SU-DHL-6 (cell line): ENCODE measurements around the gene CHD6.

Experiments used
- EZH2phosphoT487 ChIP-seq: fragments of 200-600 bp; sonication (generic), shearing (Covaris generic); conservative IDR thresholded peaks from 2 replicates; pipeline ENCODE4 v1.6.1; 2018; ENCODE audit warnings: mild to moderate bottlenecking, antibody characterized with exemption, low read length, moderate library complexity, mixed read lengths
- TF ChIP-seq, protein P1 (sequence below): fragments of 200-600 bp; sonication (generic); IDR thresholded peaks from one replicate; pipeline ENCODE4 v1.5.1; 2017; ENCODE audit warnings: antibody characterized with exemption, mild to moderate bottlenecking, low read length, moderate library complexity; ENCODE audit not compliant: insufficient read depth, poor library complexity, severe bottlenecking

GRCh38 chr20:41632896-41633295 lies 14.7 kb upstream of the CHD6 start:
- TF ChIP-seq EZH2phosphoT487 = no peak
- TF ChIP-seq, protein P1, sequence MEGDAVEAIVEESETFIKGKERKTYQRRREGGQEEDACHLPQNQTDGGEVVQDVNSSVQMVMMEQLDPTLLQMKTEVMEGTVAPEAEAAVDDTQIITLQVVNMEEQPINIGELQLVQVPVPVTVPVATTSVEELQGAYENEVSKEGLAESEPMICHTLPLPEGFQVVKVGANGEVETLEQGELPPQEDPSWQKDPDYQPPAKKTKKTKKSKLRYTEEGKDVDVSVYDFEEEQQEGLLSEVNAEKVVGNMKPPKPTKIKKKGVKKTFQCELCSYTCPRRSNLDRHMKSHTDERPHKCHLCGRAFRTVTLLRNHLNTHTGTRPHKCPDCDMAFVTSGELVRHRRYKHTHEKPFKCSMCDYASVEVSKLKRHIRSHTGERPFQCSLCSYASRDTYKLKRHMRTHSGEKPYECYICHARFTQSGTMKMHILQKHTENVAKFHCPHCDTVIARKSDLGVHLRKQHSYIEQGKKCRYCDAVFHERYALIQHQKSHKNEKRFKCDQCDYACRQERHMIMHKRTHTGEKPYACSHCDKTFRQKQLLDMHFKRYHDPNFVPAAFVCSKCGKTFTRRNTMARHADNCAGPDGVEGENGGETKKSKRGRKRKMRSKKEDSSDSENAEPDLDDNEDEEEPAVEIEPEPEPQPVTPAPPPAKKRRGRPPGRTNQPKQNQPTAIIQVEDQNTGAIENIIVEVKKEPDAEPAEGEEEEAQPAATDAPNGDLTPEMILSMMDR = no peak
